ENCODE results near the gene KIF6.

GRCh38 chr6:39508515-39508914 lies 216.7 kb downstream of the KIF6 start:
- TF ChIP-seq POLR2A (IDR thresholded peaks at IDR 0.05): no peak
- TF ChIP-seq, protein P1, sequence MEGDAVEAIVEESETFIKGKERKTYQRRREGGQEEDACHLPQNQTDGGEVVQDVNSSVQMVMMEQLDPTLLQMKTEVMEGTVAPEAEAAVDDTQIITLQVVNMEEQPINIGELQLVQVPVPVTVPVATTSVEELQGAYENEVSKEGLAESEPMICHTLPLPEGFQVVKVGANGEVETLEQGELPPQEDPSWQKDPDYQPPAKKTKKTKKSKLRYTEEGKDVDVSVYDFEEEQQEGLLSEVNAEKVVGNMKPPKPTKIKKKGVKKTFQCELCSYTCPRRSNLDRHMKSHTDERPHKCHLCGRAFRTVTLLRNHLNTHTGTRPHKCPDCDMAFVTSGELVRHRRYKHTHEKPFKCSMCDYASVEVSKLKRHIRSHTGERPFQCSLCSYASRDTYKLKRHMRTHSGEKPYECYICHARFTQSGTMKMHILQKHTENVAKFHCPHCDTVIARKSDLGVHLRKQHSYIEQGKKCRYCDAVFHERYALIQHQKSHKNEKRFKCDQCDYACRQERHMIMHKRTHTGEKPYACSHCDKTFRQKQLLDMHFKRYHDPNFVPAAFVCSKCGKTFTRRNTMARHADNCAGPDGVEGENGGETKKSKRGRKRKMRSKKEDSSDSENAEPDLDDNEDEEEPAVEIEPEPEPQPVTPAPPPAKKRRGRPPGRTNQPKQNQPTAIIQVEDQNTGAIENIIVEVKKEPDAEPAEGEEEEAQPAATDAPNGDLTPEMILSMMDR (IDR thresholded peaks at IDR 0.05 in 4 of 5, conservative IDR thresholded peaks at IDR 0.05 in 1 of 5): no peak

Data from gastrocnemius medialis (tissue), 4 donors.